Psoas muscle (tissue), 8 donors: Measurements from ENCODE around the gene CCDC183. TPM values are rescaled to one million over a fixed set of nuclear protein-coding genes. Genes with fewer than 3 reads are reported as not detected.
A peak's percentile ranks its signal among the peaks of the same experiment; 100 is the strongest.

Experiments used
- ATAC-seq, 4 donors: fragments of 200-7000 bp; cut with Tn5 transposase; one replicate each; pipeline ENCODE4 v1.9.1; 2020; ENCODE audit warnings: moderate library complexity in 3 of 4, mild to moderate bottlenecking in 2 of 4
- DNase-seq, 2 donors: peaks; one replicate each; pipeline ENCODE4 v3.0.0-alpha.2; 2020
- H3K27ac ChIP-seq: fragments of 200-600 bp; one replicate; pipeline ENCODE4 v1.8.0; 2022
- H3K27me3 ChIP-seq, 3 donors: fragments of 200-600 bp in 1 of 3; one replicate each; pipeline versions ENCODE4 v1.6.1 to v1.8.0; 2013 to 2022; ENCODE audit warnings: low read length in 2 of 3, mild to moderate bottlenecking in 2 of 3, moderate library complexity in 1 of 3; ENCODE audit not compliant: insufficient read depth in 3 of 3
- H3K36me3 ChIP-seq, 2 donors: fragments of 200-600 bp in 1 of 2; one replicate each; pipeline versions ENCODE4 v1.6.1 to v1.8.0; 2013 to 2022; ENCODE audit warnings: low read depth in 1 of 2, mild to moderate bottlenecking in 1 of 2, moderate library complexity in 1 of 2; ENCODE audit not compliant: insufficient read depth in 1 of 2
- H3K4me1 ChIP-seq: fragments of 200-600 bp; one replicate; pipeline ENCODE4 v1.8.0; 2022
- H3K4me3 ChIP-seq: fragments of 200-600 bp; one replicate; pipeline ENCODE4 v1.8.0; 2022; ENCODE audit warnings: mild to moderate bottlenecking
- H3K9me3 ChIP-seq: fragments of 200-600 bp; one replicate; pipeline ENCODE4 v1.8.0; 2022
- CTCF ChIP-seq: fragments of 200-600 bp; IDR thresholded peaks from one replicate; pipeline ENCODE4 v1.8.0; 2022; ENCODE audit warnings: antibody characterized with exemption
- WGBS, 3 donors: extraction: QIAGEN DNeasy Blood & Tissue Kit; methylation state at CpG; one replicate each; pipeline versions ENCODE4 v1.1.6 to v1.1.7; 2013; 5-methylcytosine and 5-hydroxymethylcytosine counted together
- intact Hi-C, 2 donors: fragments of 100-400 bp; cut with DNase I; formaldehyde crosslinking; loops; one replicate each; pipeline versions ENCODE4 v1.11.0 to v1.14.2; 2022
- polyA plus RNA-seq, 3 donors: library from polyadenylated mRNA; stranded (reverse); fragments of 200-250 nt; gene quantifications; one replicate each; pipeline ENCODE4 v1.2.3, GENCODE V29; 2013
- total RNA-seq, 4 donors: library from RNA; stranded (reverse); fragmentation: NEBNext Ultra II Directional in 2 of 4; extraction: Animal tissue kit (Norgen Biotek cat#: 25700) in 2 of 4; gene quantifications; one replicate each; pipeline versions ENCODE4 v1.2.1 to v1.2.4, GENCODE V29; 2021 to 2023
- donor health status: healthy with polysubstance abuse.
- donor health status: DM: no; HTN: no; CAD: no; lungs with moderate emphysema.
- donor health status: Bipolar disorder and iron deficiency.
- donor health status: healthy.
- donor health status: DM: yes; HTN: yes; CAD: no.
- donor health status: DM: no; HTN: no; CAD: no.
- donor health status: DM: no; HTN: no; CAD: no.
- donor health status: DM: yes; HTN: yes; CAD: no.

Gene CCDC183
- total and polyA plus RNA-seq, 7 donors, result 0.03 to 0.08 TPM; not detected in 5

DNA sequence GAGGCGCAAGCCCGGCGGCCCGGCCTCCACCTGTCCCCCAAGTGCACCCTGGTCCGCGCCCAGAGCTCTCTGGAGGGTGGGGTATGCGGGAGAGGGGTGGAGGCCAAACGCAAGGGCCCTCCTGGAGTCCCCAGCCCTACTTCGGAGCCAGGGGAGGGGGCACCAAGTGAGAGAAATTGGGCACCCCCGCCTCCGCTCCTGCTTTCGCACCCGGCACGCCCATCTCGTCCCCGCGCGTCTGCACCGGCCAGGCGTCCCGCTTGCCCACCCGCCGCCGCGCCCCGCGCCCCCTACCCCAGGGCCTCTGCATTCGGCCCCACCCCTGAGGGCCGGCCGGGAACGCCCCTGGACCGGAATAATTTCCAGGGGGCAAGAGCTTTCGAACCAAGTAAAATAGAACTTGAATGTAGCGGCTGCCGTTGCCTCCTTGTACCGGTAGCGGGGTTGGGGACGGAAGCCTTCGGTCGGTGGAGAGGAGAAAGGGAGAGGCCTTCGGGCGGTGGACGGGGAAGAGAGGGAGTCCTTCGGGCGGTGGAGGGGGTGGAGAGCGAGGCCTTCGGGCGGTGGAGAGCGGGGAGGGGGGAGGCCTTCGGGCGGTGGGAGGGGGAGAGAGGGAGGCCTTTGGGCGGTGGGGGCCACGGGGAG lies 52.4 kb downstream of the CCDC183 start:
- H3K27ac ChIP-seq, result peak overlapping the region; percentile 91
- H3K4me3 ChIP-seq, result peak overlapping the region; percentile 81
- peaks cover 0 to 24% (median 8%) of the 10 kb centered on the region in 3 donors for H3K27me3 ChIP-seq
- TF ChIP-seq CTCF, result no peak
- peak; percentile 27 to 52 (median 34) for ATAC-seq
- H3K9me3 ChIP-seq, result no peaks in the 10 kb centered on the region
- no peak for DNase-seq
- 0 to 1% (median 1%) methylated on average over 21 to 52 of the region's 53 CpGs for WGBS, 3 donors
- intact Hi-C loops, result loop anchor here (5.0 to 10.0 kb wide), 5 partner anchors 79 to 179 kb away; partner anchors contain the start of genes ABCA2 (in 2 of the 2), C8G (in 1 of the 2) and FBXW5 (in 1 of the 2)
- peaks cover 30% of the 10 kb centered on the region for H3K4me1 ChIP-seq
- peaks cover 0 to 21% of the 10 kb centered on the region in 2 donors for H3K36me3 ChIP-seq

DNA sequence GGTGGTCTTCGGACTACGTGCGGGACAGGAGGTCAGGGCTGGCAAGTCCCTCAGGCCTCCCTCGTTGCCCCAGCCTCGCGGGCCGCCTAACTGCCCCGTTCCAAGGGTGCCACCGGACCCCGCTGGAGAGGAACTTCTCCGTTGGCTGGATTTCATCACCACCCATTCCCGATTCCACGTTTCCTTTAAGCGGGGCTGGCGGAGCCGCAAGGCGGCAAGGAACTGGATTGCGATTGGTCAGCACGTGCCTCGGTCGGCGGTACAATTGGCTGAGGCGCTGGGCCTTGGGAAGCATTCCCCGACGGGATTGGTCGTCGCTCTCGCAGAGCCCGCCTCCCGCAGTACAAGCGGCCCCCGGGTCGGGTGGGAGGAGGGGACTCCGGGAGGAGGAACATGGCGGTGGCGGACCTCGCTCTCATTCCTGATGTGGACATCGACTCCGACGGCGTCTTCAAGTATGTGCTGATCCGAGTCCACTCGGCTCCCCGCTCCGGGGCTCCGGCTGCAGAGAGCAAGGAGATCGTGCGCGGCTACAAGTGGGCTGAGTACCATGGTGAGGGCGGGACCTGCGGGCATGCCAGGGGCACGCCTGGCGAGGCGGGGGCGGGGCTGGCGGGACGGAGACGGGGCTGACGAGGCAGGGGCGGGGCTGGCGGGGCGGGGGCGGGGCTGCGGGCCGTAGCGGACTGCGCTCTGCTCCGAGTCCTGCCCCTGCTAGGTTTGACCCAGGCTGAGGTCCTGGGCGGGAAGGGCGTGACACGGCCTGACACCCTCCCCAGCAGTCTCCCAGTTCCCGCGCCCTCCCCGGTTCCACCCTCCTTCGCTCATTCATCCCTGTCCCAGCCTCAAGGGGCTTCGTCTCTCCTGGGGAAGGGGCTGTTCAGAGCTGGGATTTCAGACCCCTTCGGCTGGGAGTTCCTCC lies 53.2 kb downstream of the CCDC183 start, which contains the start of gene PHPT1:
TSS of gene PHPT1 (plus strand) at position 372 of the 922 bp plus-strand sequence. CDS start at position 394, 22 bp downstream.
- intact Hi-C loops, result loop anchor here (5.0 to 10.0 kb wide), 5 partner anchors 78 to 178 kb away; partner anchors contain the start of genes ABCA2 (in 2 of the 2), C8G (in 1 of the 2) and FBXW5 (in 1 of the 2)
- peaks cover 0 to 21% of the 10 kb centered on the region in 2 donors for H3K36me3 ChIP-seq
- TF ChIP-seq CTCF, result no peak
- peaks cover 0 to 20% (median 8%) of the 10 kb centered on the region in 3 donors for H3K27me3 ChIP-seq
- ATAC-seq (peak; percentile 85 to 91 (median 88)), DNase-seq (peak; percentile 99)
- peak within 1 kb of the TSS; percentile 81 for H3K4me3 ChIP-seq
- H3K9me3 ChIP-seq, result no peaks in the 10 kb centered on the region
- WGBS, 3 donors, result 0% methylated on average over 48 to 77 of the region's 77 CpGs
- H3K27ac ChIP-seq, result peak within 1 kb of the TSS; percentile 91
- H3K4me1 ChIP-seq, result peaks cover 26% of the 10 kb centered on the region

GRCh38 chr9:136849960-136850865 lies 54.1 kb downstream of the CCDC183 start:
- H3K4me1 ChIP-seq, result peaks cover 26% of the 10 kb centered on the region
- intact Hi-C loops, result loop anchor here (5.0 to 10.0 kb wide), 5 partner anchors 77 to 177 kb away; partner anchors contain the start of genes ABCA2 (in 2 of the 2), C8G (in 1 of the 2) and FBXW5 (in 1 of the 2)
- DNase-seq, result peak; percentile 36 to 63
- no peaks in the 10 kb centered on the region for H3K9me3 ChIP-seq
- ATAC-seq, result no peak
- peak overlapping the region; percentile 91 for H3K27ac ChIP-seq
- 19 to 33% (median 21%) methylated on average over 40 to 43 of the region's 43 CpGs for WGBS, 3 donors
- H3K4me3 ChIP-seq, result peak overlapping the region; percentile 81
- H3K27me3 ChIP-seq, result peaks cover 0 to 17% (median 6%) of the 10 kb centered on the region in 3 donors
- no peak for TF ChIP-seq CTCF
- peaks cover 0 to 21% of the 10 kb centered on the region in 2 donors for H3K36me3 ChIP-seq
